ENCODE data around the gene PACS1. TPM values are rescaled to one million over a fixed set of nuclear protein-coding genes. Genes with fewer than 3 reads are reported as not detected.

The PACS1 gene
- polyA plus RNA-seq, 3 donors: 8.1 to 36.8 (median 12.4) TPM

GRCh38 chr11:66207816-66208215 lies 137.7 kb downstream of the PACS1 start:
- H3K4me1 Mint-ChIP-seq: peaks cover 10% of the 10 kb centered on the region
- Histone ChIP-seq H3K4me1 (ENCODE audit: control insufficient read depth in 1 of 2, insufficient read depth in 2 of 2, low read length in 2 of 2) (peaks cover 9 to 10% of the 10 kb centered on the region in 2 donors), H4K20me1 (ENCODE audit: insufficient read depth, low read length) (peaks cover 10% of the 10 kb centered on the region), H3K79me2 (ENCODE audit: insufficient read depth, low read length) (no peaks in the 10 kb centered on the region), H2AFZ (ENCODE audit: insufficient read depth, low read depth, low read length, poor library complexity, severe bottlenecking) (no peak overlapping the region), H3K36me3 (replicated peaks in 1 of 2; ENCODE audit: control insufficient read depth in 1 of 2, insufficient read depth in 2 of 2, low read length in 2 of 2) (peaks cover 20 to 25% of the 10 kb centered on the region in 2 donors), H3K4me3 (replicated peaks in 1 of 3; ENCODE audit: low read depth in 2 of 3, low read length in 3 of 3) (no peak overlapping the region), H3K27ac (ENCODE audit: low read depth in 1 of 2, low read length in 2 of 2) (no peak overlapping the region), H3K9ac (ENCODE audit: insufficient read depth, low read length, poor library complexity, severe bottlenecking) (no peak overlapping the region), H3K4me2 (replicated peaks; ENCODE audit: extremely low read depth, low read length, poor library complexity, severe bottlenecking) (no peak overlapping the region), H3K9me3 (replicated peaks in 1 of 2; ENCODE audit: control insufficient read depth in 1 of 2, insufficient read depth in 1 of 2, low read length in 2 of 2) (no peaks in the 10 kb centered on the region), H3K27me3 (ENCODE audit: control insufficient read depth in 2 of 2, insufficient read depth in 2 of 2, low read length in 2 of 2) (no peaks in the 10 kb centered on the region)
- H3K27me3 Mint-ChIP-seq (ENCODE audit: low read depth in 3 of 3): no peaks in the 10 kb centered on the region
- no peak for DNase-seq
- intact Hi-C loops (cut with micrococcal nuclease): no loop called here
- WGBS (ENCODE audit: insufficient coverage): 98% methylated on average over 5 of the region's 7 CpGs
- H3K36me3 Mint-ChIP-seq: peaks cover 14 to 25% of the 10 kb centered on the region in 2 donors
- H3K4me3 Mint-ChIP-seq: no peak overlapping the region
- peaks cover 0 to 6% (median 2%) of the 10 kb centered on the region in 7 donors for H3K9me3 Mint-ChIP-seq
- TF ChIP-seq CTCF (IDR thresholded peaks at IDR 0.05): no peak
- H3K27ac Mint-ChIP-seq: peak overlapping the region in 3 of 7 donors; percentile 7 to 51 (median 11)

- no peak overlapping the region for H3K9ac ChIP-seq (ENCODE audit: insufficient read depth, low read length, poor library complexity, severe bottlenecking)
- H3K4me3 ChIP-seq (replicated peaks in 1 of 3; ENCODE audit: low read depth in 2 of 3, low read length in 3 of 3): no peak overlapping the region
- Mint-ChIP-seq H3K4me3 (no peak overlapping the region), H3K27me3 (ENCODE audit: low read depth in 3 of 3) (no peaks in the 10 kb centered on the region), H3K36me3 (peaks cover 28 to 52% of the 10 kb centered on the region in 2 donors), H3K9me3 (no peaks in the 10 kb centered on the region), H3K4me1 (peaks cover 10% of the 10 kb centered on the region), H3K27ac (peak overlapping the region in 1 of 7 donors; percentile 63)
- H4K20me1 ChIP-seq (ENCODE audit: insufficient read depth, low read length): peaks cover 10% of the 10 kb centered on the region
- no peaks in the 10 kb centered on the region for H3K79me2 ChIP-seq (ENCODE audit: insufficient read depth, low read length)
- no peaks in the 10 kb centered on the region for H3K9me3 ChIP-seq (replicated peaks in 1 of 2; ENCODE audit: control insufficient read depth in 1 of 2, insufficient read depth in 1 of 2, low read length in 2 of 2)
- H3K27ac ChIP-seq (ENCODE audit: low read depth in 1 of 2, low read length in 2 of 2): no peak overlapping the region
- intact Hi-C loops (cut with micrococcal nuclease): loop anchor here in 1 of 2 donors (1.0 kb wide), 1 partner anchor 9 kb away; no protein-coding TSS in a partner anchor
- H3K4me2 ChIP-seq (replicated peaks; ENCODE audit: extremely low read depth, low read length, poor library complexity, severe bottlenecking): no peak overlapping the region
- WGBS (ENCODE audit: insufficient coverage): 100% methylated on average over 7 of the region's 8 CpGs
- DNase-seq: no peak
- no peak overlapping the region for H2AFZ ChIP-seq (ENCODE audit: insufficient read depth, low read depth, low read length, poor library complexity, severe bottlenecking)
- H3K36me3 ChIP-seq (replicated peaks in 1 of 2; ENCODE audit: control insufficient read depth in 1 of 2, insufficient read depth in 2 of 2, low read length in 2 of 2): peaks cover 32 to 48% of the 10 kb centered on the region in 2 donors
- no peak for TF ChIP-seq CTCF (IDR thresholded peaks at IDR 0.05)
- H3K27me3 ChIP-seq (ENCODE audit: control insufficient read depth in 2 of 2, insufficient read depth in 2 of 2, low read length in 2 of 2): no peaks in the 10 kb centered on the region
- peaks cover 9 to 10% of the 10 kb centered on the region in 2 donors for H3K4me1 ChIP-seq (ENCODE audit: control insufficient read depth in 1 of 2, insufficient read depth in 2 of 2, low read length in 2 of 2)
Measured at GRCh38 chr11:66211100-66211499, 141.0 kb downstream of the PACS1 start.
